ENCODE results near the gene COL18A1.

DNA sequence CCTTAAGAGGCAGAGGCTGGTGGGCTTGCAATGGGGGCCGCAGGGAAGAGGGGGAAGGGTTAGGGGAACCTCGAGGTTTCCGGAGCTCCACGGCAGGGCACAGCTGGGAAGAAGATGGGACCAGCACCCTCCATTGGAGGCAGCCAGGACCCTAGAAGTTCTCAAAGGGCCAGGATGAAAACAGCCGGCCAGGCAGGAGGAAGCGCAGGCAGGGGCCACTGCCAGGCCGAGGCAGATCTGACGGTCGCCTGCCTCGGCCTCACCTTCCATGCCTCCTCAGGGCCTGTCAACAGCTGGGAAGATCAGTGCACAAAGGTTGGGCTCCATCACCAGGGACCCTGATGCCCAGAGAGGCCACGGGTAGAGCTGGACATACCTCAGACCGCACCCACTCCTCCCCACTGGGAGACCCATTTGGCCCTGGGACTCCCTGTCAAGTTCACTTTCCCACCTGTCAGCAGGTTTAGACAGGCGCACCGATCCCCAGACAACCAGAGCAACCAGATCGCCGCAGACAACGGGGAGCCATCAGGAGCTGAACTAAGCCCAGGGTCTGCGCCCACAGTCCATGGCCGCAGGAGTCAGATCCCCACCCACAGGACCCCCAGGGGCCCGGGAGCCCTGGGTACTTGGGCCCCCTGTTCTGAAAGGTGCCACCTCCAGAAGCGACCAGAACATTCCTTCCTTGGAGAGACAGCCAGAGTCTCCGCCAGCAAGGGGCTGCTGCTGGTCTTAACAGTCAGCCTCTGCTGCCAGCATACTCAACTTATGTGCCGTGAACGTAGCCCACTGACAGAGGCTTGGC lies 135.0 kb downstream of the COL18A1 start:
- TF ChIP-seq POLR2AphosphoS5 (IDR thresholded peaks at IDR 0.05): no peak
- TF ChIP-seq, protein P1, sequence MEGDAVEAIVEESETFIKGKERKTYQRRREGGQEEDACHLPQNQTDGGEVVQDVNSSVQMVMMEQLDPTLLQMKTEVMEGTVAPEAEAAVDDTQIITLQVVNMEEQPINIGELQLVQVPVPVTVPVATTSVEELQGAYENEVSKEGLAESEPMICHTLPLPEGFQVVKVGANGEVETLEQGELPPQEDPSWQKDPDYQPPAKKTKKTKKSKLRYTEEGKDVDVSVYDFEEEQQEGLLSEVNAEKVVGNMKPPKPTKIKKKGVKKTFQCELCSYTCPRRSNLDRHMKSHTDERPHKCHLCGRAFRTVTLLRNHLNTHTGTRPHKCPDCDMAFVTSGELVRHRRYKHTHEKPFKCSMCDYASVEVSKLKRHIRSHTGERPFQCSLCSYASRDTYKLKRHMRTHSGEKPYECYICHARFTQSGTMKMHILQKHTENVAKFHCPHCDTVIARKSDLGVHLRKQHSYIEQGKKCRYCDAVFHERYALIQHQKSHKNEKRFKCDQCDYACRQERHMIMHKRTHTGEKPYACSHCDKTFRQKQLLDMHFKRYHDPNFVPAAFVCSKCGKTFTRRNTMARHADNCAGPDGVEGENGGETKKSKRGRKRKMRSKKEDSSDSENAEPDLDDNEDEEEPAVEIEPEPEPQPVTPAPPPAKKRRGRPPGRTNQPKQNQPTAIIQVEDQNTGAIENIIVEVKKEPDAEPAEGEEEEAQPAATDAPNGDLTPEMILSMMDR (IDR thresholded peaks at IDR 0.05): no peak
- TF ChIP-seq POLR2A (IDR thresholded peaks at IDR 0.05): no peak
- TF ChIP-seq EP300 (IDR thresholded peaks at IDR 0.05): no peak

Data from sigmoid colon (tissue), 4 donors.